ENCODE data around the gene VDAC1.

The VDAC1 gene

GRCh38 chr5:133924221-133924920, 80.4 kb downstream of the VDAC1 start:
- no peak for DNase-seq

- DNase-seq: no peak
Observed at GRCh38 chr5:133921979-133922378, 82.8 kb downstream of the VDAC1 start.

Data from activated CD8-positive, alpha-beta memory T cell treated with anti-CD3 and anti-CD28 coated beads, Interleukin-2, amount 50 U/mL, for 4 hours (primary cell).